GM21381 (cell line): ENCODE data around the gene DFFB.

Experiments
- ATAC-seq: cut with Tn5 transposase; IDR thresholded peaks from one replicate; pipeline ENCODE4 v1.9.1; 2021; ENCODE audit warnings: mild to moderate bottlenecking, moderate library complexity; ENCODE audit not compliant: unreplicated experiment

Gene DFFB

DNA sequence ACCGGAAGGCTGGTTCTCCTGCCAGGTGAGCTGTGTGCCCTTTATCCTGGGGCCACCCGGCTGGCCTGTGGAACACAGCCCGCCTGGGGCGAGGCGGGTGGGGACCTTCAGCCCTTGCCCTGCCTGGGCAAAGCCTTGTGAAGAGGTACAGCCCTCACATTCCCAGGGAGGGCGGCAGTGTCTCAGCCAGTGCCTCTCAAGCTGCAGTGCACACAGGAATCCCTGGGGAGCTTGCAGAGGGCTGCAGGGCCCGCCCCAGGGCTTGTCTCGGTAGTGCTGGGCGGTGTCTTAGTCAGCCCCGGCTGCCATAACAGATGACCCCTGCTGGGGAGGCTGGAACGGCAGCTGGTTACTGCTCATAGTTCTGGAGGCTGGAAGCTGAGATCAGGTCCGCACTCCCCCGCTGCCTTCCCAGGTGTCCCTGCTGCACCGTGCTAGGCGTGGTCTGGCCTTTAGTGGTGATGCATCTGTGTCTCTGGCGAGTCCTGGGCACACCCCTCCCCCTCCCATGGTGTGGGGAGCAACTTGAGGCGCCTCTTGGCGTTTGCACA lies 12.6 kb downstream of the DFFB start:
- ATAC-seq: no peak

GRCh38 chr1:3871451-3871805 lies 14.2 kb downstream of the DFFB start:
- no peak for ATAC-seq

GRCh38 chr1:3872546-3872945 lies 15.3 kb downstream of the DFFB start:
- no peak for ATAC-seq

GRCh38 chr1:3874736-3875135 lies 17.5 kb downstream of the DFFB start:
- no peak for ATAC-seq

DNA sequence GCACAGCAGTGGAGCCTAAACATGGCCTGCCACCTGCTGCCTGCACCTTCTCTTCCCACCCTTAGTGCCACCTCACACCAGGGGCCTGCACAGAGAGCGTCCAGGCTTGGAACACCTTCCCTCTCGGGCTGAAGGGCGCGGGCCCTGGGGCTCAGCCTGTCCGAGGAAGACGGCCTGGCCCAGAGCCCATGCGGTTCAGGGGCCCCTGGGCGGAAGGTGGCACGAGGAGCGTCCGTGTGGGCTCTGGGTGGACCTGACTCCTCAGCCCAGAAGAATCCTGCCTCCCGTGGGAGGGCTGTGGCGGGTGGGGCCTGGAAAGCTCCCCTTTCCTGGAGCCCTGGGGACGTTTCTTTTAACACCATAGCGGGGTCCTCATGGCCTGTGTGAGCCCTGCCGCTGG lies 19.4 kb downstream of the DFFB start:
- ATAC-seq: no peak

DNA sequence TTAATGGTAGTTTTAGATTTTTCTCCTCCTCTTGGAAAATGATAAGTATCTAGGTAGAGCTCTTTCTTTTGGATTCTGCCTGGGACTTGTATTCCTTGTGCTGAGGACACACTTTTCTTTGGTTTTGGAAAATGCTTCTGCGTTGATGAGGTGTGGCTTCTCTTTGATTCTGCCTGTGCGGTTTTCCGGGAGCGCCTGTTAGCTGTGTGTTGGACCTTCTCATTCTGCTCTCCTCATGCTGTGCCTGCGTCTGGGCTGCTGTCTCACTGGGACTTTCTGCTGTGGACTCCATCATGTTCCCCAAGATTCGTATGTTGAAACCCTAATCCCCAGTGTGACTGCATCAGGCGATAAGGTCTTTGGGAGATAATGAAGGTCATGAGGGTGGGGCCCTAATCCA lies 21.8 kb downstream of the DFFB start:
- ATAC-seq: no peak

DNA sequence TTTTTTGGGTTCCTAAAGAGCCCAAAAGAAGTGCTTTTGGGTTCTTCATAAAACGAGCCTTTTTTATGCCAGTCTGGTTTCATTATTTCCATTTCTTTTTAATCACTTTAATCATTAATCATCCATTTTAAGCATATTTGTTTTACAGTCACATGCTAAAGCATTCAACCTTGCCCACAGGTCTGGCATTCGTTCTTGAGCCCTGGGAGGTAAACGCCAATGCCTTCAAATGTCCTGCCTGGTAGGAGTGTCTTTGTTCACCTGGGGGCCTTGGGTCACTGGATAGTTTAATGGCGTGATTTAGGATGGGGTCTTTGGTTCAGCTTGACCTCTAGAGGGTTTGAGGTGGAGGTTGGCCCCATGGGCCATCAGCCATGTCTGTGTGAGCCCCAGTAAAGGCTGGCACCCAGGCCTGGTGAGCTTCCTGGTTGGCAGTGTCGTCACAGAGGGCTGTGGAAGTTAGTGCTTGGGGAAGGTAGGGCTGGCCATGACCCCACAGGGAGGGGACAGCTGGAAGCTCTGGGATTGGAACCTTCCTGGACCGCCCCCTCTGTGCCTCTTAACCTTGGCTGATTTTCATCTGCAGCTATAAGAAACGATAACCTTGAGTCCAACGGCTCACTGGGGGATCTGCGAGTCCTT lies 22.6 kb downstream of the DFFB start:
- no peak for ATAC-seq

DNA sequence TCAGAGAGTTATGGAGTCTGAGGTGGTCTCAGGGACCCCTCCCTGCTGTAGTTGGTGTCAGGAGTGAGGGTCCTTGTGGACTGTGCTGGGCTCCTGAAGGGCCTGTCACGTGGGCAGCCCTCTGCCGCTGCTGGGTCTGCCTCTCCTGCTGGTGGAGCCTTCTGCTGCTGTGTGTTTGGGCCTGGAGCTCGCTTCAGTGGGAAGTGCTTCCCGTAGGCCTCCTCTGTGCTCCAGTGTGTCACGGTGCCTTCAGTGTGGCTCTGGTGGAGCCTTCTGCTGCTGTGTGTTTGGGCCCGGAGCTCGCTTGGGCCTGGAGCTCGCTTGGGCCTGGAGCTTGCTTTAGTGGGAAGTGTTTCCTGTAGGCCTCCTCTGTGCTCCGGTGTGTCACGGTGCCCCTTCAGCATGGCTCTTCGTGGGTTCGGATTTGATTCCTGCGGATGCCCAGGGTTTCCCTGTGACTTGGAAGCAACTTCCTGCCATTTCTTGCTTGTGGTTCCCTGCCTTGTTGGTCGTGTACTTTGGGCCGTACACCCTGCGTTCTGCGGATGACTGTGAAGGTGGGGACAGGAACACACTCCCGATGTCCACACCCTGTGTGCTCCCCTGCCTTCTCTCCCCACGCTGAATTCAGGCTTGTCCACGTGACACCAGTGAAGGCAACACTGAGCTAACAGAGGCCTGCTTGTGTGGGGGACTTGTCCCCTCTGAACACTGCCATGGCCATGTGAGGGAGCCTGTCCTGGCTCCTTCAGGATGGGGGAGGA lies 23.3 kb downstream of the DFFB start:
- no peak for ATAC-seq

DNA sequence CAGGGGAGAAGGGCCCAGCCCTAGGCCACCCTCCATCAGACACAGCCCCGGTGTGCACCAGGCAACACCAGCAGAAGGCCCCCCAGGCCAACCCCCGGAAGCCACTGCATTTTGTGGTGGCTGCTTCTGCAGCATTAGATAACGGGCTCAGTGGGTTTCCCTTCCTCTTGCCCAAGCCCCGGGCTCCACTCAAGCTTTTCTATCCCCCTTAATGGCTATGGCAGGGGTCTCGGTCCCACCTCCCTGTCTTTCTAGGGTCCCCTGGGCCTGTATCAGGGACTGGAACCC lies 23.9 kb downstream of the DFFB start:
- ATAC-seq: no peak

DNA sequence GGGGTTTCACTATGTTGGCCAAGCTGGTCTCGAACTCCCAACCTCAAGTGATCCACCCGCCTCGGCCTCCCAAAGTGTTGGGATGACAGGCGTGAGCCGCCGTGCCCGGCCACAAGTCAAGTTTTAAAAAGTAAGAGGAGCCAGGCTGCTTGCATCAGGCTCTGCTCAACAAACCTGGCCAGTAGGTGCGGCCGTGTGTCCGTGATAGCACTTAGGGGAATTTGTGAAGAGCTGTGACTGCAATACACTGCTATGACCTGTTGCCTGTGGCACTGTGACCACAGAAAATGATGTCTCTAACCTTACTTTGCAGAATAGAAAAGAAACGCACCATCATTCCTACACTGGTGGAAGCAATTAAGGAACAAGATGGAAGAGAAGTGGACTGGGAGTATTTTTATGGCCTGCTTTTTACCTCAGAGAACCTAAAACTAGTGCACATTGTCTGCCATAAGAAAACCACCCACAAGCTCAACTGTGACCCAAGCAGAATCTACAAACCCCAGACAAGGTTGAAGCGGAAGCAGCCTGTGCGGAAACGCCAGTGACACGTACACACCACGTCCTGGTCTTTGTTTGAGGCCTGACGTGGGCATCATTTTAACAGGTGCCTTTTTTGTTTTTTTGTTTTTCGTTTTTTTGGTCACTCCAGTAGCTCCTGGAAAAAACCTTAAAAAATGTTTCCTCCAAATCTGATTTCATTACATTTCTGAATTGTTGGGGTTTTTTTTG lies 26.1 kb downstream of the DFFB start:
- no peak for ATAC-seq

GRCh38 chr1:3884966-3885365 lies 27.7 kb downstream of the DFFB start:
- no peak for ATAC-seq

GRCh38 chr1:3885611-3886010 lies 28.3 kb downstream of the DFFB start:
- no peak for ATAC-seq

GRCh38 chr1:3886106-3886670 lies 28.9 kb downstream of the DFFB start:
- ATAC-seq: no peak

- no peak for ATAC-seq
Observed at GRCh38 chr1:3886691-3887090, 29.4 kb downstream of the DFFB start.

DNA sequence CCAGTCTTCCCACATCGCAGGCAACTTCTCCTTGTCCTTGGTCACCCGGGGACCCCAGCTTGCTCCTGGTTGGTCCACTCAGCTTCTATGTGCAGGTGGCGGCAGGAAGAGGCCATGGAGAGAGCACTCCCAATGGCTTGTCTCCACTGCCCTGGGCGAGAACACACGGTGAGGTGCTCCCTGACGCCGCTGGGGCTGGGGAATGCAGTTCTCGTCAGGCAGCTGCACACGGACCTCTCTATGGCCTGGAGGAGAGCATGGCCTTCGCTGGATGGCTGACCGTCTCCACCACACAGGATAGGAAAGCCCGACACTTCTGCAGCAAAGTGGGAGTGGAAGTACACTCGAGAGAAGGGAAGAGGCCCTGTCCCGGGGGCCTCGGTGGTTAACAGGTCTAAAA lies 31.0 kb downstream of the DFFB start:
- no peak for ATAC-seq

DNA sequence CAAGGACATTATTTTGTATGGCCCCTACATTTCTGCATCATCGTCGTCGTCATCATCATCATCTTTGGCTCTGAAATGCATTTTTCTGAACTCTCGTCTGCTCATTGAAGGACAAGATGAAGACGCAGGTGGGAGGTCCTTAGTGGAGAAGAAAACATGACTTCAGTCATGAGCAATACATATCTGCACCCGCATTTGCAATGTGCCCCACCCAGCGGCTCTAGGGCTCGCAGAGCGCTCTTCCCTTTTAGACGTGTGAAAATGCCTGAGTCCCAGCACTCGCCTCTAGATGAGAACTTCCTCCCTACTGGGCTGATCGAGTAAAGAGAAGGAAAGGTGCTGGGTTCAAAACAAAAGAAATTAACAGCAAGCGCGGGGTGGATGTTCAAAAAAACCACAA lies 32.7 kb downstream of the DFFB start:
- ATAC-seq: no peak

DNA sequence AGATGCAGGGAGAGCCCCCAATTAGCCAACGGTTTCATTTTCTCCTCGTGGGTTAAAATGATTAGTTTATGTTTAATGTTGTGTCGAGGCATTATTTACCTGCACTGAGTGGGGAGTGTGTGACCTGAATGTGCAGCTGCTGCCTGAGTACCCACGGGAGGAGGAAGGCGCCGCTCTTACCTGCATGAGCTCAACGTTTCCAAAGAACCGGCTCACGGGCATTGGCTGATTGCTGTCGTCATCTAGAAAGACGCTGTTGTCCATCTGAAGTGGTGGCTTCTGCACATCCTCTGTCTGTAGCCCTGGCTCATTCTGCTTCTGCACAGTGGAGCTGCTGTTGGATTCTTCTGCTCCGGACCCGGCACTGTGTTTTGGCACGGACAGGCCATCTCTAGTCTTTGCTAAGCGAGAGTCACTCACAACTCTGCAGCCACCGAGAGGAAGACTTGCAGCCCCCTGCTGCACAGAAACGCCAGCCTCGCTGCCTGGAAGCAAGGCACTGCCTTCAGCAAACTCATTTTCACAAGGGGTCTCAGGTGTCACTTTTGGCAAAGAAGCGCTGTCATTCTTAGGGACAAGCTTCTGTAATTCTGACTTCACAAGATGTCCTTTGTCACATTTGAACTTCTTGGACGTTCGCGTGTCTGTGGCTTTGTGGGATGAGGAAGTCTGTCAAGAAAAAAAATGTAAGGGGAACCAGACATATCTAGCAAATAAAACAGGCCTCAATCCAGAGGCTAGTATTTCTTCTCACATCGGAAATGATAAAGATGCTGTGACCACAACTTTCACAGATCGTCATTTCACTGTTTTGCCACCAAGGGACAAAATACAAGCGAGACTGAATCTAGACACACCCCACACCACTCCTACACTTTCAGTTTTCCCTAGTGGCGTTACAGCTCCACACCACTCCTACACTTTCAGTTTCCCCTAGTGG lies 33.4 kb downstream of the DFFB start:
- ATAC-seq: peak; percentile 61

DNA sequence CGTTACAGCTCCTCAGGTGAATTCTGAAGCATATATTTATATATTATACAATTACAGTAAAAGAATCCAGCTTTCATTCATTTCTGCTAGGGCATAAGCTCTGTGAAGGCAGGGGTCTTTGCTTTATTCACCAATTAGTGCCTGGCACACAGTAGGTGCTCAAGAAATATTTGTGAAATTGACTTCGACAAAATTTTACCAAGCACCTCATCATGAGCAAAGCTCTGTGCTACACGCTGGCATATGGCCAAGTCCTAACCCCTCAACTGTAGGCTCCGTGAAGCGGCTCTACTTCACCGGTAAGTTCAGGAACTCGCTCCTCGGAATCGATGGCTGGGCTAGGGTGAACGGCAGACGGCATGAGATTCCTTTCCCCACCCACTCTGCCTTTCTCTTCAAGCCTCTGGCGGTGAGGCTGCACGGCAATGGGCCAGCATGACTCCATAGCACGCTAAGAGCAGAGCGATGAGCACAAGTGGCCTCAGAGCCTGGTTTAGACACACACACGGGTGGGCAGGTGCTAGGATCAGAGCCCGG lies 34.1 kb downstream of the DFFB start:
- ATAC-seq: no peak

DNA sequence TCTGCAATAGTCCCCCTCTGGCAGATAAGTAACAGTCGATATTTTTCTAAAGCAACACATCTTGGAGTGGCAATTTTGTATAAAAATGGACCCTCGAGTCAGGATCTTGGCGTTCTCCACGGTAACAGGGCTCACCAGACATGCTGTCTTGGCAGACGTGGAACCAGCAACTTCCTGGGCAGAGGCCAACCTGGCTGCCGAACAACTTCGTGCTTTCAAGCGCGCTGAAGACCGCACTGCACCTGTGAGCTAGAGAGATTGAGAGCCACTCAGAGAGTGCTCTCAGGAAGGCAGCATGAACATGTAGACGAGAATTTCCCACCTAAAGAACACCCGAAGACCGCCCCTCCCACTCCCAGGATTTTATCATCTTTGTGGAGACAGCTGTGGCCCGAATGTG lies 35.5 kb downstream of the DFFB start:
- no peak for ATAC-seq

GRCh38 chr1:3893190-3893589 lies 35.9 kb downstream of the DFFB start:
- ATAC-seq: no peak
